Muscle of arm (tissue), 12 donors: ENCODE results near the gene ANK3. TPM values are rescaled to one million over a fixed set of nuclear protein-coding genes. Genes with fewer than 3 reads are reported as not detected.

Source experiments
- DNase-seq: peaks from one replicate; pipeline ENCODE4 v3.0.0-alpha.2; 2013
- polyA plus RNA-seq, 12 donors: library from polyadenylated mRNA; unstranded; fragments of 120-200 nt; gene quantifications; one replicate each; pipeline ENCODE4 v1.2.1, GENCODE V29; 2013; ENCODE audit not compliant: insufficient read length in 12 of 12

The ANK3 gene
- polyA plus RNA-seq, 12 donors, result 84.5 to 171 (median 147) TPM; not detected in 1

- no peak for DNase-seq
Measured at GRCh38 chr10:60382946-60383681, 6.6 kb downstream of the ANK3 start.

DNA sequence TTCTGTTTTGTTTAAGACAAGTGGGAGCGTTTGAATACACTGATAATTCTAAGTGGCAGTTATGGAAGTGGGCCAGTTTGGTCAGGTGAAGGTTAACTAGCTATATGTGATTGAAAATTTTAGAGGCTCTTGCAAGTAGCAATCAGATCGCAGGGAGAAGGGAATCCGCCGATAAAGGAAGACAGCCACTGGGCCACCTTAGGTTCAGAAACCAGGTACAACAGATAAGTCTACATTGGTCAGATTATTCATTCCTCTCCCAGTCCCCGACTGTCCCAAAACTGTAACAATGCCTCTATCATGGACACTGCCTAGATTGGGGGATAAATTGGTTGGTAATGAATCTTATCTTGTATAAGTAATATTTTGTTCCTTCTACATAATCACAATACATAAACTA lies 8.9 kb downstream of the ANK3 start:
- DNase-seq, result no peak

DNA sequence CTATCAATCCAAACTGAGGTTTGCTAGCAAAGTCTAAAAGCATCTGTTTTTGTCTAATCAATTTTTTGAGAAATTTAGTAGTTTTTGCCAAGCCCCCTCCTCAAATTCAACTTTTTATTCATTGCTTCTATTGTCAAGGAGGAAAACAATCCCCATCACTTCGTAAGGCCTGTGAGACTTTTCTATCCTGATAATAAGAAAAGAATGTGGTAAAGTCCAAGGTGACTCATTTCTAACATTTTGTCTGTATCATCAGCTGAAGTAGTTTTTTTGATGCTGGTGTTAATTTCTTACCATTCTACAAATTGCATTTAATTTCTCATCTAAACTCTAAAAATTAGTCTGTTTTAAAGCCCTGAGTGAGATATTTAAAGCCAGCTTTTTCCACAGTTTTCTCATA lies 11.7 kb downstream of the ANK3 start:
- no peak for DNase-seq

DNA sequence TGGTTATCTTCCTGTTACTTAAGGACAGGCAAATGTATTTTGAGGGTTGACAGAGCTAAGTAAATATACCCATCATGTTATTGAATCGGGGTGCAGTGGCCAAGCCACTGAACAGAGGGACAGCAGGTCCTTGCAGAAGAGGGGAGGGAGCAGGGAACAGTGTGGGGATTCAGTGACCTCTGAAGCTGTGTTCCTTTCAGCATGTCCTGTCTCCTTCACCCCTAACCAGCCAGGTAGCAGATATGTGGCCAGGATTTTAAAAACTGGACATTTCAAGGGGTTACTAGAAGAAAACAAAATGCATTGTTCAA lies 12.7 kb downstream of the ANK3 start:
- DNase-seq, result no peak

GRCh38 chr10:60376221-60377041 lies 13.2 kb downstream of the ANK3 start:
- DNase-seq, result no peak

GRCh38 chr10:60375293-60376004 lies 14.2 kb downstream of the ANK3 start:
- DNase-seq, result no peak

GRCh38 chr10:60374836-60375235 lies 14.8 kb downstream of the ANK3 start:
- DNase-seq, result no peak

- DNase-seq, result no peak
Measured at GRCh38 chr10:60372436-60372835, 17.2 kb downstream of the ANK3 start.

DNA sequence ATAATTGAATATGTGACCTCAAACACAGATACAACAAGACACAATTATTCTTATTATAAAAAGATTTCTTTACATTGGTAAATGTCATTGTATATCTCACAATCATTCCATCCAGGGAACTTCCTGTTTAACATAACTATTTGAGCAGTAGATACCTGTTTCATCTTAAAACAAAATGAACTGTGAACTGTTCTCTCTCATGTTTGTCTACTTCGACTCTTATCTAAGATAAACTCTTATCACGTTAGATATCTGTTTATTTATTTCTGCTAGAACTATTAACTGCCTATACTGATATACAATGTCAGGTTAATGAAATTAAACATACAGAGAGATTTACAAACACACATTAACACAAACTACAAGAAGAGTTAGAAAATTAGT lies 20.1 kb downstream of the ANK3 start:
- DNase-seq, result no peak

DNA sequence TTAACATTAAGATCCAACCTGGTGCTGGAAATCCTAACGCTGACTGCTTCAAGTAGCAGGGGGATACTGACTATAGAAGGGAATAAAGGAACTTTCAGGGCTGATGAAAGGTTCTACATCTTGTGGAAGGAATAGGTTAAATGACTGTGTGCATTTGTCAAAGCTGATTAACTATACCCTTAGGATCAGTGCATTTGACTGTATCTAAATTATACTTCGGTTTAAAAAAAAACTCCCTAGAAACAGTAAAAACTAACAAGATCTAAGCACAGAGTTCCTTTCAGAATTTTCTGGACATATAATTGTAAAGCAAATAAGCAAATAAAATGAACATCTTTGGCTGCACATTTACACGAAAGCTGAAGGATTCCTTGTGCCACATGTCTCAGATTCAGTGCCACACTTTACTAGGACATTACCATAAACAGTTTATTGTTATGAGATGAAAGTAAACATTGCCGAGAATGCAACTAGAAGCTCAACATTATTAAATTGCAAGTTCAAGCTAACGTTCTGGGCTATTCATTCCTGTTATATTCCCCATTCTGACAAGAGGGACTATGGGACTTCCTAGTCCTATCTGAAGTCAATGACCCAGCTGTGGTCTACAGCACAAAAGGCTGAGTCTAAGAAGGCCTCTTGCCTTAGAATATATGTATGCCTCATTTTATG lies 20.7 kb downstream of the ANK3 start:
- no peak for DNase-seq

GRCh38 chr10:60367901-60368300 lies 21.8 kb downstream of the ANK3 start:
- DNase-seq, result no peak

GRCh38 chr10:60367431-60367830 lies 22.2 kb downstream of the ANK3 start:
- no peak for DNase-seq

- no peak for DNase-seq
Measured at GRCh38 chr10:60367024-60367423, 22.7 kb downstream of the ANK3 start.

- no peak for DNase-seq
Measured at GRCh38 chr10:60363187-60363586, 26.5 kb downstream of the ANK3 start.

- DNase-seq, result no peak
Measured at GRCh38 chr10:60362461-60362860, 27.2 kb downstream of the ANK3 start.

DNA sequence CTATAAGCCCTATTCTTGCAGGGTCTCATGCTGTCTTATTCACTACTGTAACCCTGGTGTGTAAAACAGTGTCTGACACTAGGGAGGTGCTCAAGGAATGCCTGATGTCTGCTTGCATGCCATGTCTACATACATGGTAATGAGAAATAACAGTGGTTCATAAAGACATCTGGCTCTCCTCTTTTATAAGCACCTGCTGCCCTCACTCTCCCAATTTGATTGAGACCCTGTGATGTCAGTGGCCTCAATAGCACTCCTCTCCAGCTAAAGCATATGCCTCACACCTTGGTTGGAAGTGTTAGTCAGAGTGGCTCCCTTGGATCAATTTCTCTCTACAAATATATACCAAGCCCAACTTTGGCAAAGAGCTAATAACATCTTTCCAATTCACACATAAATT lies 30.6 kb downstream of the ANK3 start:
- DNase-seq, result no peak

- no peak for DNase-seq
Measured at GRCh38 chr10:60358282-60358681, 31.4 kb downstream of the ANK3 start.

DNA sequence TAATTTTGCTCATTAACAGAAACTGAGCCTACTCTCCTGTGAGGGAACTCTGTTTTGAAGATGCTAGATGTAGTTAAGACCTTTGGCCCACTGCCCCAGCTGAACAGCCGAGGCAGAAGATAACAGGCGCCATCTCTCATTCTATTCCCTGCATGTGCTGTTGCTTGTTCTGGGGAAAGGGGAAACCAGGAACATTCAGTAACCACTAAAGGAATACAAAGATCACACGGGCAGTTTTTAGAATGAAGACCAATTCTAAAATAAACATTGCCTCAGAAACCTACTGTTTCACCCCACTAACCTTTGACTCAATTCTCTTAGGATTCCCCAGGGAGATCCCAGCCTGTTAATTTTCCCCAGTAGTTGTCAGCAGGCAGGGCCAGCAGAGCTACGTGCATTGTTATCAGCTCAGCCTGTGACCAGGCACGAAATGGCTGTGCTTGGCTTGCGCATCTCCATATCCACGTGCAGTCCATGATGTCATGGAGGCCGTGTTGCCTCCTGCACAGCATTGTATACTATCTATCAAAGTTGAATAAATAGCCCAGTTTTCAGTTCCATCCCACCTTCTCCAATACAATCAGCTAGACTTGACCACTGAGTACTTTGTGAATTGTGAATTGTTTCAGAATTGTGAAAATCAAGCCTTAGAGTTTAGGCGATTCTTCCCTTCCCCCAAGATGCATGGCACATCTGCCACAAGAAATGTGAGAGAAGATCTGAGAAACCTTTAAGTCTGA lies 36.0 kb downstream of the ANK3 start:
- no peak for DNase-seq

- DNase-seq, result no peak
Measured at GRCh38 chr10:60352105-60352504, 37.6 kb downstream of the ANK3 start.

- DNase-seq, result no peak
Measured at GRCh38 chr10:60351191-60351853, 38.4 kb downstream of the ANK3 start.

DNA sequence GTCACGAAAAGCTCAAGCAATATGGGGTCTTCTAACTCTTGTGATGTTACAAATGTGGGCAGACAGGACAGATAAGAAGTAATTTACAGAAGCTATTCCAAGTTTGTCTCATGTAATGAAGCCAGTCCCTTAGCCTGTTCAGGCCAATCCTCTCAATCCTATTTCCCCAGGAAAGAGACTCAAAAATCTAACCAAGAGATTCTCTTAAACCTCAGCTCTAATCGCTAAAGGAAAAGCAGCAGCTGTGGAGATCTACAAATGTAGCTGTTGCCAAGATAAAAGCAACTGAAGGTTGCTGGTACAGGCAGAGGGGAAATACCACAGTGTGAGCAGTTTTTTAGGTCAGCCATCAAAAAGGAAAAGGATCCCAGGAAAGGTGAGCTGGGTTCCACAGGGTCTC lies 39.3 kb downstream of the ANK3 start:
- DNase-seq, result no peak
